VCaP (cell line): Measurements from ENCODE around the gene PCSK2.
"Not testable (repeated sequence)": the region's sequence is repeated elsewhere in the genome, so short reads cannot be mapped to it uniquely, and the experiment has no call there.

Experiments used
- H3K27ac ChIP-seq: fragments of 450-650 bp; 2 replicates; pipeline ENCODE4 v1.5.1; 2017
- CTCF ChIP-seq: fragments of 450-650 bp; conservative IDR thresholded peaks from 2 replicates; pipeline ENCODE4 v1.5.1; 2017; ENCODE audit warnings: mild to moderate bottlenecking, moderate library complexity

Gene PCSK2

GRCh38 chr20:17205084-17205813, 21.6 kb upstream of the PCSK2 start:
- no peak overlapping the region for H3K27ac ChIP-seq
- TF ChIP-seq CTCF: no peak

GRCh38 chr20:17210387-17210786, 16.5 kb upstream of the PCSK2 start:
- no peak overlapping the region for H3K27ac ChIP-seq
- no peak for TF ChIP-seq CTCF

GRCh38 chr20:17210983-17211382, 15.9 kb upstream of the PCSK2 start:
- no peak for TF ChIP-seq CTCF
- H3K27ac ChIP-seq: no peak overlapping the region

- H3K27ac ChIP-seq: no peak overlapping the region
- no peak for TF ChIP-seq CTCF
Observed at GRCh38 chr20:17215167-17215566, 11.7 kb upstream of the PCSK2 start.

- not testable (repeated sequence) for H3K27ac ChIP-seq
Observed at GRCh38 chr20:17219856-17220255, 7.0 kb upstream of the PCSK2 start.

- TF ChIP-seq CTCF: no peak
- H3K27ac ChIP-seq: no peak overlapping the region
Observed at GRCh38 chr20:17223553-17223952, 3.3 kb upstream of the PCSK2 start.

GRCh38 chr20:17225851-17226409, 910 bp upstream of the PCSK2 start:
- no peak for TF ChIP-seq CTCF
- H3K27ac ChIP-seq: no peak overlapping the region

GRCh38 chr20:17227219-17227575, 357 bp downstream of the PCSK2 start:
- no peak for TF ChIP-seq CTCF
- no peak overlapping the region for H3K27ac ChIP-seq
